Measurements from ENCODE around the gene ATXN7L1.

ATXN7L1 gene

GRCh38 chr7:105745681-105746330 lies 130.6 kb downstream of the ATXN7L1 start:
- DNase-seq: no peak
- H3K9me3 Mint-ChIP-seq: no peaks in the 10 kb centered on the region
- peaks cover 10% of the 10 kb centered on the region for H3K4me1 Mint-ChIP-seq
- CTCF ChIA-PET: interaction anchor here (1.1 kb wide), 1 partner anchor 8 kb away, joined by 4 read pairs; no protein-coding TSS in a partner anchor
- H3K27ac Mint-ChIP-seq: no peak overlapping the region
- H3K4me3 Mint-ChIP-seq: no peak overlapping the region
- no peaks in the 10 kb centered on the region for H3K36me3 Mint-ChIP-seq
- H3K27me3 Mint-ChIP-seq: peaks cover 5% of the 10 kb centered on the region

- Mint-ChIP-seq H3K4me1 (peaks cover 14% of the 10 kb centered on the region), H3K36me3 (no peaks in the 10 kb centered on the region), H3K27ac (no peak overlapping the region), H3K4me3 (no peak overlapping the region), H3K9me3 (no peaks in the 10 kb centered on the region), H3K27me3 (peaks cover 5% of the 10 kb centered on the region)
- CTCF ChIA-PET: interaction anchor here (1.1 to 2.5 kb wide), 4 partner anchors 17 to 301 kb away, joined by 3 to 15 read pairs (median 6); no protein-coding TSS in a partner anchor
- no peak for DNase-seq
Measured at GRCh38 chr7:105744258-105744657, 132.1 kb downstream of the ATXN7L1 start.

GRCh38 chr7:105743351-105744090 lies 132.9 kb downstream of the ATXN7L1 start:
- peaks cover 5% of the 10 kb centered on the region for H3K27me3 Mint-ChIP-seq
- H3K36me3 Mint-ChIP-seq: no peaks in the 10 kb centered on the region
- H3K9me3 Mint-ChIP-seq: no peaks in the 10 kb centered on the region
- H3K4me1 Mint-ChIP-seq: peaks cover 19% of the 10 kb centered on the region
- CTCF ChIA-PET: interaction anchor here (0.9 to 2.5 kb wide), 5 partner anchors 16 to 302 kb away, joined by 3 to 15 read pairs (median 4); no protein-coding TSS in a partner anchor
- no peak overlapping the region for H3K27ac Mint-ChIP-seq
- no peak overlapping the region for H3K4me3 Mint-ChIP-seq
- no peak for DNase-seq

- Mint-ChIP-seq H3K36me3 (no peaks in the 10 kb centered on the region), H3K27me3 (peaks cover 5% of the 10 kb centered on the region), H3K27ac (no peak overlapping the region), H3K4me1 (peaks cover 19% of the 10 kb centered on the region), H3K9me3 (no peaks in the 10 kb centered on the region), H3K4me3 (no peak overlapping the region)
- CTCF ChIA-PET: interaction anchor here (0.9 to 2.5 kb wide), 5 partner anchors 14 to 302 kb away, joined by 3 to 15 read pairs (median 4); no protein-coding TSS in a partner anchor
- no peak for DNase-seq
Measured at GRCh38 chr7:105742787-105743186, 133.6 kb downstream of the ATXN7L1 start.

- Mint-ChIP-seq H3K4me3 (no peak overlapping the region), H3K4me1 (peaks cover 19% of the 10 kb centered on the region), H3K9me3 (no peaks in the 10 kb centered on the region), H3K27ac (no peak overlapping the region), H3K27me3 (peaks cover 5% of the 10 kb centered on the region), H3K36me3 (no peaks in the 10 kb centered on the region)
- CTCF ChIA-PET: interaction anchor here (0.6 to 2.5 kb wide), 6 partner anchors 9 to 85 kb away, joined by 3 to 15 read pairs (median 4); no protein-coding TSS in a partner anchor
- no peak for DNase-seq
Measured at GRCh38 chr7:105741982-105742381, 134.4 kb downstream of the ATXN7L1 start.

GRCh38 chr7:105738133-105738532 lies 138.3 kb downstream of the ATXN7L1 start:
- H3K9me3 Mint-ChIP-seq: peaks cover 2% of the 10 kb centered on the region
- H3K27me3 Mint-ChIP-seq: peaks cover 5% of the 10 kb centered on the region
- DNase-seq: no peak
- peaks cover 19% of the 10 kb centered on the region for H3K4me1 Mint-ChIP-seq
- H3K4me3 Mint-ChIP-seq: no peak overlapping the region
- no peak overlapping the region for H3K27ac Mint-ChIP-seq
- CTCF ChIA-PET: interaction anchor here (2.0 kb wide), 1 partner anchor 22 kb away, joined by 5 read pairs; no protein-coding TSS in a partner anchor
- no peaks in the 10 kb centered on the region for H3K36me3 Mint-ChIP-seq

GRCh38 chr7:105734233-105734632 lies 142.2 kb downstream of the ATXN7L1 start:
- CTCF ChIA-PET: interaction anchor here (0.8 kb wide), 1 partner anchor 82 kb away, joined by 3 read pairs; no protein-coding TSS in a partner anchor
- Mint-ChIP-seq H3K4me1 (peaks cover 5% of the 10 kb centered on the region), H3K36me3 (no peaks in the 10 kb centered on the region)

GRCh38 chr7:105731042-105731441 lies 145.4 kb downstream of the ATXN7L1 start:
- no peaks in the 10 kb centered on the region for H3K36me3 Mint-ChIP-seq
- DNase-seq: no peak
- peaks cover 2% of the 10 kb centered on the region for H3K9me3 Mint-ChIP-seq
- no peaks in the 10 kb centered on the region for H3K4me1 Mint-ChIP-seq
- CTCF ChIA-PET: no interaction called here
- H3K4me3 Mint-ChIP-seq: no peak overlapping the region
- no peaks in the 10 kb centered on the region for H3K27me3 Mint-ChIP-seq
- H3K27ac Mint-ChIP-seq: no peak overlapping the region

More at GRCh38 chr7:105734233-105734632, 142.2 kb downstream of the ATXN7L1 start:
- peaks cover 2% of the 10 kb centered on the region for H3K9me3 Mint-ChIP-seq
- H3K4me3 Mint-ChIP-seq: no peak overlapping the region
- no peak overlapping the region for H3K27ac Mint-ChIP-seq
- no peaks in the 10 kb centered on the region for H3K27me3 Mint-ChIP-seq
- DNase-seq: no peak

GRCh38 chr7:105728028-105728427 lies 148.4 kb downstream of the ATXN7L1 start:
- H3K4me1 Mint-ChIP-seq: no peaks in the 10 kb centered on the region
- CTCF ChIA-PET: interaction anchor here (1.4 kb wide), 1 partner anchor 14 kb away, joined by 3 read pairs; no protein-coding TSS in a partner anchor
- no peak overlapping the region for H3K4me3 Mint-ChIP-seq
- H3K36me3 Mint-ChIP-seq: no peaks in the 10 kb centered on the region
- no peak for DNase-seq
- H3K9me3 Mint-ChIP-seq: no peaks in the 10 kb centered on the region
- H3K27me3 Mint-ChIP-seq: no peaks in the 10 kb centered on the region
- H3K27ac Mint-ChIP-seq: no peak overlapping the region

GRCh38 chr7:105724688-105725087 lies 151.7 kb downstream of the ATXN7L1 start:
- Mint-ChIP-seq H3K4me1 (no peaks in the 10 kb centered on the region), H3K27me3 (no peaks in the 10 kb centered on the region), H3K4me3 (no peak overlapping the region), H3K9me3 (no peaks in the 10 kb centered on the region), H3K27ac (no peak overlapping the region), H3K36me3 (no peaks in the 10 kb centered on the region)
- no peak for DNase-seq
- CTCF ChIA-PET: interaction anchor here (0.9 kb wide), 1 partner anchor 37 kb away, joined by 3 read pairs; no protein-coding TSS in a partner anchor

- Mint-ChIP-seq H3K36me3 (no peaks in the 10 kb centered on the region), H3K4me3 (no peak overlapping the region), H3K27ac (no peak overlapping the region), H3K27me3 (no peaks in the 10 kb centered on the region), H3K4me1 (no peaks in the 10 kb centered on the region), H3K9me3 (no peaks in the 10 kb centered on the region)
- CTCF ChIA-PET: interaction anchor here (0.7 to 1.2 kb wide), 3 partner anchors 42 to 303 kb away, joined by 3 read pairs; no protein-coding TSS in a partner anchor
- DNase-seq: no peak
Measured at GRCh38 chr7:105723572-105723971, 152.8 kb downstream of the ATXN7L1 start.

GRCh38 chr7:105721571-105722104 lies 154.8 kb downstream of the ATXN7L1 start:
- H3K36me3 Mint-ChIP-seq: no peaks in the 10 kb centered on the region
- CTCF ChIA-PET: no interaction called here
- no peaks in the 10 kb centered on the region for H3K4me1 Mint-ChIP-seq
- no peaks in the 10 kb centered on the region for H3K27me3 Mint-ChIP-seq
- H3K27ac Mint-ChIP-seq: no peak overlapping the region
- DNase-seq: no peak
- no peak overlapping the region for H3K4me3 Mint-ChIP-seq
- no peaks in the 10 kb centered on the region for H3K9me3 Mint-ChIP-seq

GRCh38 chr7:105719919-105720318 lies 156.5 kb downstream of the ATXN7L1 start:
- Mint-ChIP-seq H3K27ac (no peak overlapping the region), H3K9me3 (no peaks in the 10 kb centered on the region), H3K4me3 (no peak overlapping the region), H3K4me1 (no peaks in the 10 kb centered on the region), H3K36me3 (no peaks in the 10 kb centered on the region), H3K27me3 (no peaks in the 10 kb centered on the region)
- CTCF ChIA-PET: no interaction called here
- DNase-seq: no peak

GRCh38 chr7:105719395-105719794 lies 157.0 kb downstream of the ATXN7L1 start:
- no peak for DNase-seq
- no peaks in the 10 kb centered on the region for H3K9me3 Mint-ChIP-seq
- no peak overlapping the region for H3K4me3 Mint-ChIP-seq

More at GRCh38 chr7:105719395-105719794, 157.0 kb downstream of the ATXN7L1 start:
- Mint-ChIP-seq H3K36me3 (no peaks in the 10 kb centered on the region), H3K4me1 (no peaks in the 10 kb centered on the region), H3K27me3 (no peaks in the 10 kb centered on the region), H3K27ac (no peak overlapping the region)
- CTCF ChIA-PET: no interaction called here
